ENCODE data around the gene SMKR1.

The SMKR1 gene

GRCh38 chr7:129495987-129496386, 6.3 kb upstream of the SMKR1 start:
- POLR2A ChIA-PET (ENCODE audit: low non-redundant PET) = no interaction called here
- CTCF ChIA-PET = no interaction called here
- TF ChIP-seq, protein P1, sequence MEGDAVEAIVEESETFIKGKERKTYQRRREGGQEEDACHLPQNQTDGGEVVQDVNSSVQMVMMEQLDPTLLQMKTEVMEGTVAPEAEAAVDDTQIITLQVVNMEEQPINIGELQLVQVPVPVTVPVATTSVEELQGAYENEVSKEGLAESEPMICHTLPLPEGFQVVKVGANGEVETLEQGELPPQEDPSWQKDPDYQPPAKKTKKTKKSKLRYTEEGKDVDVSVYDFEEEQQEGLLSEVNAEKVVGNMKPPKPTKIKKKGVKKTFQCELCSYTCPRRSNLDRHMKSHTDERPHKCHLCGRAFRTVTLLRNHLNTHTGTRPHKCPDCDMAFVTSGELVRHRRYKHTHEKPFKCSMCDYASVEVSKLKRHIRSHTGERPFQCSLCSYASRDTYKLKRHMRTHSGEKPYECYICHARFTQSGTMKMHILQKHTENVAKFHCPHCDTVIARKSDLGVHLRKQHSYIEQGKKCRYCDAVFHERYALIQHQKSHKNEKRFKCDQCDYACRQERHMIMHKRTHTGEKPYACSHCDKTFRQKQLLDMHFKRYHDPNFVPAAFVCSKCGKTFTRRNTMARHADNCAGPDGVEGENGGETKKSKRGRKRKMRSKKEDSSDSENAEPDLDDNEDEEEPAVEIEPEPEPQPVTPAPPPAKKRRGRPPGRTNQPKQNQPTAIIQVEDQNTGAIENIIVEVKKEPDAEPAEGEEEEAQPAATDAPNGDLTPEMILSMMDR (conservative IDR thresholded peaks at IDR 0.05; ENCODE audit: low read depth) = no peak
- no peak overlapping the region for H3K27ac ChIP-seq
- DNase-seq (ENCODE audit: low spot score) = no peak

GRCh38 chr7:129496653-129497052, 5.7 kb upstream of the SMKR1 start:
- ChIA-PET CTCF (interaction anchor here (0.6 kb wide), 1 partner anchor 1109 kb away, joined by 3 read pairs; no protein-coding TSS in a partner anchor), POLR2A (ENCODE audit: low non-redundant PET) (no interaction called here)
- DNase-seq (ENCODE audit: low spot score) = no peak
- H3K27ac ChIP-seq = no peak overlapping the region
- TF ChIP-seq, protein P1 (conservative IDR thresholded peaks at IDR 0.05; ENCODE audit: low read depth) = no peak

DNA sequence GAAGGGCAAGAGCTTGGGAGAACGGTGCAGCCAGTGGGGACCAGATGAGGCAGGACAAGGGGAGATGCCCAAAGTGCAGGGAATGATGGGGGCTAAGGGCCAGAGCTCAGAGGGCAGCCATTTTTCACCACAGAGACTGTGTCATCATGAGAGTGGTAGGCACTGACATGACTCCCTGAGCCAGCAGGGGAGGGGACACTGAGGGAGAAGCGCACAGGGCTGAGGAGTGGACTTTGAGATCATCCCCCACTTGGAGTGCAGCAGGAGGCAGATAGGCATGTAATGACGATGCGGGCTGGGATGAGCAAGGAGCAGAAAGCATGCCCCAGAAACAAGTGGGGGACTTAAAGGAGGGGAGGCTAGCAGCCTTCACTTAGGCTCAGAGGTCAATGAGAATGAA, 5.2 kb upstream of the SMKR1 start:
- POLR2A ChIA-PET (ENCODE audit: low non-redundant PET) = no interaction called here
- DNase-seq (ENCODE audit: low spot score) = no peak
- CTCF ChIA-PET = no interaction called here
- TF ChIP-seq, protein P1 (conservative IDR thresholded peaks at IDR 0.05; ENCODE audit: low read depth) = no peak
- no peak overlapping the region for H3K27ac ChIP-seq

GRCh38 chr7:129498021-129498420, 4.3 kb upstream of the SMKR1 start:
- DNase-seq (ENCODE audit: low spot score) = no peak
- CTCF ChIA-PET = no interaction called here
- POLR2A ChIA-PET (ENCODE audit: low non-redundant PET) = no interaction called here
- H3K27ac ChIP-seq = no peak overlapping the region
- TF ChIP-seq, protein P1 (conservative IDR thresholded peaks at IDR 0.05; ENCODE audit: low read depth) = no peak

DNA sequence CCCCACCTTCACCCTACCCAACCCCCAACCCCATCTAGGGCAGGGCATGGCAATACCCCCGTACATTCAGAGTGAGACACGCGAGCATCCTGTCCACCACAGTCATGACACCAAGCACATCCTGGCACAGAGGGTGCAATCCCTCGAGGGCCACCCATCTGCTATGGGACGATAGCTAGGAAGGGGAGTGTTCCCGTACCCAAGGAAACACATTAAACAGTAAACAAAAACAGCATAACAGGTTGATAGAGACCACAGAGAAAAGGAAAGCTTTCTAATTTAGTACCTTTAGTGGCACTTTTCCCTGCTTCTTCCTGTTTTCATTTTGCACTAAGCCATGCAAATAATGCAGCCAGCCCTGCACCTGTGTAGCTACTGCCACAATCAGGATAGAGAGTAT, 2.3 kb upstream of the SMKR1 start:
- TF ChIP-seq, protein P1 (conservative IDR thresholded peaks at IDR 0.05; ENCODE audit: low read depth) = no peak
- CTCF ChIA-PET = interaction anchor here (0.7 kb wide), 1 partner anchor 163 kb away, joined by 3 read pairs; no protein-coding TSS in a partner anchor
- POLR2A ChIA-PET (ENCODE audit: low non-redundant PET) = no interaction called here
- no peak for DNase-seq (ENCODE audit: low spot score)
- no peak overlapping the region for H3K27ac ChIP-seq

DNA sequence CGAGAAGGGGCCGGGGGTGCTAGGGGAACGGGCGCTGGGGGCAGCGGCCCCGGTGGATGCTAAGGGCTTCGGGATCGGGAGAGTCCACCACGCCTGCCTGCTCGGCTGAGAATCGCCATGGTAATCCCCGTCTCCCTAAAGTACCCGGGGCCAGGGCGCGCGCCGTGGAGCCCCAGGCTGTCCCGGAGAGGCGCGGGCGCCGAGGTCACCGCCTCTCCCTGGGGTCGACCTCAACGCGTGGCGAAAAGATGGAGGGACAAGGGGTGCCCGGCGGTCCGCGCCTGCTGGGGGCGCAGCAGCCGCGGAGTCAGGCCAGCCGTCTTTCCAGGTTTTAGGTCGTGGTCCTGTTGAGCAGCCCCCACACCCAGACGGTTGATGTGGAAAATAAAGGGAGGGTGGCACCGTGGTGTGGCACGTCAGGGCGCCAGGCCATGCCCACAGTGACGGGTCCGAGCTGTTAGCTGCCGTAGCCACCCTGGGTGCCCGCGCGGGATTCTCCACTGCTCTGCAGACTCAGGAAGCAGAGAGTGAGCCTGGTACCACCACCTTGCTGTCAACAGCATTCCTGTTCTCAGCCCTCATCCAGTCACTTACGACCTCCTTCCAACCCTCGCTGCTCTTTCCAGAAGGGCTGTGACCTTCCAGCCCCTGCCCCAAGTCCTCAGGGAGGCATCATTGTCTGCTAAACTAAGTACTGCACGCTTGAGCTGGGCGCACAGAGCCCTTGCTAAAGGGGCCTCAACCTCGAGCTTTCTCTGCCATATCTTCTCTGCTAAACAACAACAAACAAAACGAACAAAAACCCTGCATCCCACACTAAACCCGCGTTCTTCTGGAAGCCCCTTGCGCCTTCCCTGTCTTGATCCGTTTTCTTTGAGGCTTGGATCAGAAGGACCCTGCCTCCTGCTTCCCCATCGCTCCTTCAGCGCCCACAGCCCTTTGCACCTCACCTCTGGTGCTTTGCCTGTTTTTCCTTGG, 666 bp downstream of the SMKR1 start:
- CTCF ChIA-PET = interaction anchor here (0.6 kb wide), 1 partner anchor 141 kb away, joined by 4 read pairs; no protein-coding TSS in a partner anchor
- H3K27ac ChIP-seq = no peak overlapping the region
- TF ChIP-seq, protein P1 (conservative IDR thresholded peaks at IDR 0.05; ENCODE audit: low read depth) = no peak
- DNase-seq (ENCODE audit: low spot score) = peak; percentile 3
- POLR2A ChIA-PET (ENCODE audit: low non-redundant PET) = no interaction called here
